NB4 (cell line): Measurements from ENCODE around the gene GAS6.

Experiments
- DNase-seq: peaks from one replicate; pipeline ENCODE4 v3.0.0; 2010; ENCODE audit warnings: low read depth
- H3K4me3 ChIP-seq: one replicate; pipeline ENCODE4 v1.5.1; 2011; ENCODE audit warnings: mild to moderate bottlenecking, low read depth, low read length, moderate library complexity
- CTCF ChIP-seq: IDR thresholded peaks from one replicate; pipeline ENCODE4 v1.5.1; 2012; ENCODE audit warnings: low read depth, low read length
- MAX ChIP-seq: IDR thresholded peaks from 2 replicates; pipeline ENCODE4 v1.6.1; 2011; ENCODE audit warnings: low read depth, low read length
- MYC ChIP-seq: IDR thresholded peaks from 2 replicates; pipeline ENCODE4 v1.6.1; 2011; ENCODE audit warnings: low read depth, low read length
- POLR2A ChIP-seq: IDR thresholded peaks from 2 replicates; pipeline ENCODE4 v1.6.1; 2011; ENCODE audit warnings: mild to moderate bottlenecking; ENCODE audit not compliant: insufficient read length; ENCODE audit errors: extremely low read depth

Gene GAS6

GRCh38 chr13:113811081-113811928 is 52.6 kb downstream of the GAS6 start:
- TF ChIP-seq MYC (no peak), POLR2A (no peak), CTCF (no peak), MAX (no peak)
- H3K4me3 ChIP-seq: no peak overlapping the region
- no peak for DNase-seq

GRCh38 chr13:113810640-113811039 is 53.2 kb downstream of the GAS6 start:
- no peak overlapping the region for H3K4me3 ChIP-seq
- no peak for TF ChIP-seq MYC
- no peak for TF ChIP-seq MAX
- no peak for TF ChIP-seq POLR2A
- TF ChIP-seq CTCF: no peak
- no peak for DNase-seq

GRCh38 chr13:113809934-113810333 is 53.9 kb downstream of the GAS6 start:
- no peak for DNase-seq
- no peak overlapping the region for H3K4me3 ChIP-seq
- TF ChIP-seq POLR2A: no peak
- no peak for TF ChIP-seq MAX
- no peak for TF ChIP-seq MYC
- TF ChIP-seq CTCF: no peak

- no peak for DNase-seq
- TF ChIP-seq CTCF: no peak
- no peak overlapping the region for H3K4me3 ChIP-seq
These were observed 55.6 kb downstream of the GAS6 start for GRCh38 chr13:113808058-113808834.

GRCh38 chr13:113806526-113806925 is 57.4 kb downstream of the GAS6 start:
- no peak for DNase-seq
- TF ChIP-seq MAX (no peak), POLR2A (no peak), MYC (no peak), CTCF (no peak)
- no peak overlapping the region for H3K4me3 ChIP-seq
